ENCODE results near the gene COL6A2.
"Not testable (repeated sequence)": the region's sequence is repeated elsewhere in the genome, so short reads cannot be mapped to it uniquely, and the experiment has no call there.

The COL6A2 gene

GRCh38 chr21:46091118-46091517 is 6.8 kb upstream of the COL6A2 start:
- no peak overlapping the region for H3K4me3 ChIP-seq
- H3K27ac ChIP-seq, result peak overlapping the region in 14 of 21 experiments; percentile 56 to 89 (median 74)

- peak overlapping the region in 20 of 21 experiments; percentile 5 to 89 (median 74) for H3K27ac ChIP-seq
Observed at GRCh38 chr21:46091631-46092025, 6.3 kb upstream of the COL6A2 start.

GRCh38 chr21:46092026-46092764 is 5.7 kb upstream of the COL6A2 start:
- Histone ChIP-seq H3K4me3 (no peak overlapping the region), H3K27ac (peak overlapping the region in 20 of 21 experiments; percentile 56 to 89 (median 76))

More at GRCh38 chr21:46091631-46092025, 6.3 kb upstream of the COL6A2 start:
- H3K4me3 ChIP-seq, result no peak overlapping the region

GRCh38 chr21:46092811-46093667 is 4.9 kb upstream of the COL6A2 start:
- Histone ChIP-seq H3K27ac (peak overlapping the region in 19 of 21 experiments; percentile 18 to 89 (median 75)), H3K4me3 (no peak overlapping the region)

GRCh38 chr21:46093668-46094400 is 4.1 kb upstream of the COL6A2 start:
- Histone ChIP-seq H3K27ac (peak overlapping the region in 16 of 21 experiments; percentile 11 to 89 (median 76)), H3K4me3 (no peak overlapping the region)

- H3K4me3 ChIP-seq, result no peak overlapping the region
- H3K27ac ChIP-seq, result peak overlapping the region in 11 of 21 experiments; percentile 11 to 96 (median 55)
Observed at GRCh38 chr21:46094401-46095082, 3.4 kb upstream of the COL6A2 start.

GRCh38 chr21:46095083-46095719 is 2.7 kb upstream of the COL6A2 start:
- Histone ChIP-seq H3K4me3 (no peak overlapping the region), H3K27ac (peak overlapping the region in 5 of 21 experiments; percentile 11 to 96 (median 55))

- peak overlapping the region in 8 of 21 experiments; percentile 18 to 96 (median 95) for H3K27ac ChIP-seq
- no peak overlapping the region for H3K4me3 ChIP-seq
Observed at GRCh38 chr21:46095814-46096595, 1.9 kb upstream of the COL6A2 start.

- Histone ChIP-seq H3K27ac (peak overlapping the region in 20 of 21 experiments; percentile 32 to 96 (median 90)), H3K4me3 (peak overlapping the region; percentile 40 to 73 (median 62))
Observed at GRCh38 chr21:46096596-46097335, 1.1 kb upstream of the COL6A2 start.

- Histone ChIP-seq H3K4me3 (peak overlapping the region; percentile 40 to 73 (median 62)), H3K27ac (peak overlapping the region; percentile 32 to 96 (median 89))
Observed at GRCh38 chr21:46098303-46099141, 610 bp downstream of the COL6A2 start.

GRCh38 chr21:46099476-46099875 is 1.6 kb downstream of the COL6A2 start:
- Histone ChIP-seq H3K4me3 (peak overlapping the region; percentile 40 to 73 (median 62)), H3K27ac (peak overlapping the region in 14 of 21 experiments; percentile 8 to 96 (median 92))

GRCh38 chr21:46100020-46100419 is 2.1 kb downstream of the COL6A2 start:
- H3K27ac ChIP-seq, result peak overlapping the region in 13 of 21 experiments; percentile 8 to 96 (median 89)
- H3K4me3 ChIP-seq, result peak overlapping the region in 6 of 7 experiments; percentile 40 to 73 (median 62)

GRCh38 chr21:46100426-46100825 is 2.5 kb downstream of the COL6A2 start:
- Histone ChIP-seq H3K4me3 (peak overlapping the region in 5 of 7 experiments; percentile 48 to 73 (median 63)), H3K27ac (peak overlapping the region in 12 of 21 experiments; percentile 4 to 96 (median 92))

GRCh38 chr21:46100906-46101305 is 3.0 kb downstream of the COL6A2 start:
- Histone ChIP-seq H3K27ac (peak overlapping the region in 8 of 21 experiments; percentile 4 to 96 (median 88)), H3K4me3 (peak overlapping the region in 5 of 7 experiments; percentile 6 to 65 (median 62))

GRCh38 chr21:46104104-46104503 is 6.2 kb downstream of the COL6A2 start:
- H3K27ac ChIP-seq, result no peak overlapping the region
- no peak overlapping the region for H3K4me3 ChIP-seq

GRCh38 chr21:46107376-46107775 is 9.5 kb downstream of the COL6A2 start:
- H3K27ac ChIP-seq, H3K4me3 ChIP-seq: not testable (repeated sequence)

All from skin epidermis (tissue), 12 donors.